ENCODE data around the gene AMBP.
A peak's percentile ranks its signal among the peaks of the same experiment; 100 is the strongest.

AMBP gene

DNA sequence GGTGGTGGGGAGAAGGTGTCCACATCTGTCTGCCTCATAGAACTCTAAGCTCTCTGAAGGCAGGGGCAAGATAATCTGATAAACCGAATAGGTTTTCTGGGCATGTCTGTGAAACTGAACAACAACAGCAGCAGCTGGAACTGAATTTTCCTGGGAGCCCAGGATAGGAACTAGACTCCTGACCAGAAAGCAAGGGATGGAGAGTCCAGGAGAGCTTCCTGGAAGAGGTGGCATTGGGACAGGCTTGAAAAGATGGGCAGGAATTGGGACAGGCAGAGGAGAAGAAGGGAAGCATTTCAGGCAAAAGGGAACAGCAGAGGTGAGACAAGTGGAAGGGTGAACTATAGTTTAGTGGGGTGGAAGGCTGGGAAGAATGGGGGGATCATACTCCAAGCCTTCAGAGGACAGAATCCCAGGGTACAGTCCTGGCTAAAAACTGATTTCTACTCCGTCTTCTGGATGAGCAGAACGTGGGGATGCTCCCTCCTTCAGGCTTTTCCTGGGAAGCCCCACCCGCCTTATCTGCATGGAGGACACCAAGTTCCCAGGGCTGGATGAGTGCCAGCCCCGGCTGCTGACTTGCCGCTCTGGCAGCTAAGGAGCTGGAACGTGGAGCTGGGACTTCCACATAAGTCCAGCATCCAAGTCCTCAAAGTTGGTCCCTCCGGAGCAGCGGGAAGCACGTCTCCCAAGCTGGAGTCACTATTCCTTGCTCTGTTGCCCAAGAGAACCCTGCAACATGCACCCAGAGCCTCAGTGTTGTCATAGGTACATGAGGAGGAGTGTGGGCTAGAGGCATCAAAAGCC is 34.9 kb upstream of the AMBP start:
- no peak for DNase-seq (ENCODE audit: low spot score)

DNA sequence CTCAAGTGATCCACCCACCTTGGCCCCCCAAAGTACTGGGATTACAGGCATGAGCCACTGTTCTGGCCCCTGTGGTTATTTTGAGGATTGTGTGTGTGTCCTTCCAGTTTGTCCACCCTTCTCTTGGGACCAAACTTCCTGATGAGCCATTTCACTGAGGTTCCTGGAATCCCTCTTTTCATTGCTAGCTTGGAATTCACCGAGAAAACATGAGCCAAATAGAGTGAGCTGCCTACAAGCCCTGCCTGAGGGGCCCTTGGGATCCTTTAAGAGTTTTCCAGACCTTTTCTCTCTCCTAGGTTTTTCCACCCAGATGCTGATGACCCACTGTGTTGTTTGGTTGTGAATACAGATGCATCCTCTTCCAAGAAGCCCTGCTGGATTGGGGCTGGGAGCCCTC is 34.2 kb upstream of the AMBP start:
- DNase-seq (ENCODE audit: low spot score), result no peak

DNA sequence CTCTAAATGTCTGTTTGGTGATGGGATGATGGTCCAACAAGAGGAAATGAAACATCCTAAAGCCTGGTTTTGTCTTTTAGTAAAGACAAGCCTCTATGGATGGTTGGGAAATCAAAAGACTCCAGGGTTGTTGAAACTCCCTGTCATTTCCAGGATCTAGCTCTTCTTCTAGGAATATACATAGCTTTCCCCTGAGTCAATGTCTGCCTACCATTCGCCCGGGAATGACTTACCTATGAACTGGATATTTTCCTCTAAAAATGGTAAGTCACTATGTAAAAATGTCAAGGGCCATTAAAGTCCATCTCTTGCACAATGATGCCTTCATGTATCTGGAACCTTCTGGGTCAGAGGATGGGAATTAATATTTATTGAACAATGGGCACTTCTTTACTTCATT is 32.1 kb upstream of the AMBP start:
- no peak for DNase-seq (ENCODE audit: low spot score)

DNA sequence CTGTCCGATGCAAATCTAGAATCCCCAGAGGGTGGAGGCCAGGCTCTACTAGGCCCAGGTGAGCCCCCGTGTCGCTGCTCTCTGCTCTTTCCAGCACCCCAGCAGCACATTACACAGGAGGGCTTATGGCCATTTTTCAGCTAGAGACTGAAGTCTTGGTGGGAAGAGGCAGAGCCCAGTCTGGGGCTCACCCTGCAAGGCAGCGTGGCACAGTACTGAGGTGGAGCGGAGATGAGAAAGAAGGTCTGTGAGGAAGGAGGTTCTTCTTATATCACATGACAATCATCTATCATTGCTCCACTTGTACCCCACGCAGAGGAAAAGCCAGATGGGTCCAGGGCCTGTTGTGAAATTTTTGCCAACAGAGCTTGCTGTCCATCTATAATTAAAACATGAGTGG is 31.0 kb upstream of the AMBP start:
- no peak for DNase-seq (ENCODE audit: low spot score)

DNA sequence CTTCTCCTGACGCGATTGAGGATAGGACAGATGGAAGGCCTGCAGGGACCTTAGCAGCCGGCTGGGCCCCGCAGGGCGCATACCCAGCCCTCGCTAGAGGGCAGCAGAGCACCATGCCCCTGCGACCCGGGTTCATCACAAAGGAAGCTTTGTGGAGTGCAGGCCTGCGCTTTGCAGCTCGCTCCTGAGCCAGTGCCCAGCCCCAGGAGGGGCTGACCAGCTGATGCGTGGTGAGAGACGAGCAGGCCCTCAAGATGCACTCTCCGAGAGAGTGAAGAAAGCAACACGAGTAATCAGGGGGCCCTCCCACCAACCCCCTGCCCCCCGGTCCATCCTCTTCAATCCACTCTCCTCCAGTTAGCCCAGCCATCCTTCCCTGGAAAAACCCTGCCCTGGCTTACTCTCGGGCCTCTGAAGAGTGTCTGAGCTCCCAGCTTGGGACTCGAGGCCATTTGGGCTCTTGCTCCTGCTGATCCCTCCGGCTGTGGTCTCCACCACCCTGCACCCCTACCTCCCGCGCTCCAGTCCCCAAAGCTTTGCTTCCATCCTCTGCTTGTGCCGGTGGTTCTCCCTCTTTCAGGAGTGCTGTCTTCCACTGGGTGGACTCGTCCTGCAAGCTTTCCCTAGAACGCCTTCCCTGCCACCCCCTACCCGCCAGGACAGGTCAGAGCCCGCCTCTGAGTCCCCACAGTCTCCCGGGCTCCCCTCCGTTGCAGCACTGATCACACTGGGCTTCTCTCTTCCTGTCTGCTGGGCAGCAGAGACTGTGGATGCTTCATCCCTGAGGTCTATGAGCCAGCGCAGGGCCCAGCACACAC is 30.1 kb upstream of the AMBP start:
- DNase-seq (ENCODE audit: low spot score), result peak; percentile 67

DNA sequence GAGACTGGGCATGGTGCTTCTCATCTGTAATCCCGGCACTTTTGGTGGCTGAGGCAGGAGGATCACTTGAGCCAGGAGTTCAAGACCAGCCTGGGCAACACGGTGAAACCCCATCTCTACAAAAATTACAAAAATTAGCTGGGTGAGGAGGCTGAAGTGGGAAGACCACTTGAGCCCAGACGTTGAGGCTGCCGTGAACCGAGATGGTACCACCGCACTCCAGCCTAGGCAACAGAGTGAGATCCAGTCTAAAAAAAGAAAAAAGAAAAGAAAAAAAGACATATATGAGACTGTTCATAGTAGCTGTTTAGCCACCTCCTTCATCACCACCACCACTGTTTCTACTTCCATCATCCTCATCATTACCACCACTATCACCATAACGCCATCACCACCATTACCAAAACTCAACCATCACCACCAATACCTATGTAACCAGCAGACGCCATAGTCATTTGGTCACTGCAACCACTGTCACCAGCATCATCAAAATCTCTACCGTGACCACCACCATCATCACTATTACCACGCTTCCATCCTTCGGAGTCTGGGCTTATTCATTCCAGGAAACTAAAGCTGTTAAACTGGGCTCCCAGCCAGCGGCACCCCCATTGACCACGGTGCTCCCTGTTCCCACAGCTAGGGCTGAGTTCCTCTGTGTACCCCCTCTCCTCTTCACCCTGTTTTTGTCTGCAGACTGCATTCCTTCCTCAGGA is 29.3 kb upstream of the AMBP start:
- DNase-seq (ENCODE audit: low spot score), result no peak

DNA sequence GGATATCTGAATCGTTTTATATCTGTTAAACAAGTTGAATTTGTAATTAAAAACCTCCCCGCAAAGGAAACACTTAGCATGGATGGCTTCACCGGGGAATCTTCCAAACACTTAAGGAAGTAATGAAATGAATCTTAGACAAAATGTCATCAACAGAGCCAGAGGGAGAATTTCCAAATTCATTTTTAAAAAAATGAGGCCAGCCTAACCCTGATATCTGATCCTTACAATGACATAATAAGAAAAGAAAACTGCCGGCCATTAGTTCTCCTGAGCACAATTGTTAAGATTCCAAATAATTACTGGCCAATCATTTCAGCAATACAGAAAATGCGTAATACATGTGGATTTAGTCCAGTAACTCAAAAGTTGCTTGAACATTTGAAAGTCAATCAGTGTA is 27.1 kb upstream of the AMBP start:
- no peak for DNase-seq (ENCODE audit: low spot score)

DNA sequence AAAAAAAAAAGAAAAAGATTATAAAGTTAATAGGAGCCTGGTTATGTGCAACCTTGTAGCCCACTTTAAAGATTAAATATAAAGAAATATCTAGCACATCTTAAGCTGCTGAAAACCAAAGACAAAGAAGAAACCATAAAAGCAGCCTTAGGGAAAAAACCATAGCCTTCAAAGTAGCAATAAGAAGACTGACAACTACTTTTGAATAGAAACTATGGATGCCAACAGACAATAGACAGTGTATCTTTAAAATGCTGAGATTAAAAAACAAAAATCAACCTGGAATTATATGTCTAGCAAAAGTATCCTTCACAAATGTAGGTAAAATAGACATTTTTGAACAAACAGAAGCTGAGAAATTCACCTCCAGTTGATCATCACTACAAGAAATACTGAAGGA is 24.4 kb upstream of the AMBP start:
- DNase-seq (ENCODE audit: low spot score), result no peak

DNA sequence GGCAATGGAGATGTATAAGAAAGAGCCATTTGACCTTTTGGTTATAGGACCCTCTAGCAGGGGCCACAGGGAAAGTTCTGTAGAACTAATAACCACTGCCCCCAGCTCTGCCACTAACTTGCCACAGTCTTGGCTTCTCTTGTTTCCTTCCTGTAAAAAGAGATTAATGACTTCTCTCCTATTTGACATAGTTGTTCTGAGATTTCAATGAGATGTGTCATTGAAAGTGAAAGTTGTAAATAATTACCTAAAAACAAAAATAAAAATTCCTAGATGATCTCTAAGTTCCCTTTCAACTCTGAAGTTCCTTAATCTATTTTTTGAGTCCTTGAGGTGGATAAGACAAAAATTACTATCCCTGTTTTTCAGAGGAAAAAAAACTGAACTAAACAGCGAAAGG is 22.4 kb upstream of the AMBP start:
- DNase-seq (ENCODE audit: low spot score), result no peak

DNA sequence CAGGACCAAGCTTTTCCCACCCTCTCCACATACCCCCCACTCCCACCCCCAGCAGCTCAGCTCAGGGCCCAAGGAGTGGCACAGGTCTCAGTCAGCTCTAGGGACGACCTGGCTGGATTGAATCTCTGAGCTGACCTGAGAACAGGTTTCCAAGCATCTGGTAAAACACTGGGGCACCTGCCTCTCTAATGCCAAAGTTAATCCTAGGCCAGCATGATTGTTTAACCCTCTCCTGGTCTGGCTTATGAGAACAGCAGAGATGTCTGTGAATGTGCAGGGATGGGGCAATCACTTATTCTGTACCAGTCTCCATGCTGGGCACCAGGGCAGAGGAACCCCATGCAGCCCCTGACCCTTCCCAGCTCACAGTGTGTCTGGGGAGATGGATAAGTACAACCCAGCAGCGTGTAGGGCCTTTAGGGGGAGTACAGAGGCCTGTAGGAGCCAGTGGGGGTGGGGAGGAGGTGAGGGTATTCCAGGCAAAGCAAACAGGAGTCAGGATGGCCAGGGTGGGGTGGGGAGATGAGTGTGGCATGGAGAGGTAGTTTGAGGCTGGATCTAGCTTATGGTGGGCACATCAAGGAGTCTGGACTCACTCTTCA is 21.7 kb upstream of the AMBP start:
- DNase-seq (ENCODE audit: low spot score), result no peak

DNA sequence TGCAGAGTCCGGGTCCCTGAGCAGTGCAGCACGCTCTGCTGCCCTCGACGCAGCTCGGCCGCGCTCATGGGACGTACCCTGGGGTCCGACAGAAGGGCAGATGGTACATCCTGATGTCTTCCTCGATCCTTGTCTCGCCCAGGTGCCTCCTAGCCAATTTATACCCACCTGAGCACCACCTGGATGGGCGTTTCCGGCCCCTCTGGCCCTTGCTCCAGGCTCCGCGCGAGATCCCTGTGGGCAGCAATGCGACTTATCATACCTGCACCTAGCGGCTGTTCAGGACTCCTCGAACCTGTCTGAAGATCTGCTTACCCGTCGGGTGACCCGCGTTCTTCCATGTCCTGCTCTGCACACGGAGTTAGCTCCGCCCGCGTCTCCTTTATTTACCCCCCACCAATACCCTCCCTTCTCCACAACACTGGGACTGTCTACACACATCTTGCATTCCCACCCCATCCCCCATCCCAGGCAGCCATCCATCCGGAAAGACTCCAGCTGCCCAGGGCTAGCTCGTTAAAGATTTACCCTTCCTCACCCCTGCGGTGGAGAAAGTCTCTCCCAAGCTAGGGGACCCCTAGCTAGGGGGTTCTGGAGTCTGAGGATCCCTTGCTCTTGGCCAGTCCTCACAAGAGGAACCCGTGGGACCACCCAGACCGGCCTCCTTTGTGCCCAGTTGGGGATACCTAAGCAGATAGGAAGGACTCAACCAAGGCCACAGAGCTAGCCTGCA is 21.0 kb upstream of the AMBP start, which contains the start of gene KIF12:
TSS of gene KIF12 (minus strand) at position 357 of the 733 bp plus-strand sequence. CDS start at position 341, 16 bp downstream.
- DNase-seq (ENCODE audit: low spot score), result no peak

DNA sequence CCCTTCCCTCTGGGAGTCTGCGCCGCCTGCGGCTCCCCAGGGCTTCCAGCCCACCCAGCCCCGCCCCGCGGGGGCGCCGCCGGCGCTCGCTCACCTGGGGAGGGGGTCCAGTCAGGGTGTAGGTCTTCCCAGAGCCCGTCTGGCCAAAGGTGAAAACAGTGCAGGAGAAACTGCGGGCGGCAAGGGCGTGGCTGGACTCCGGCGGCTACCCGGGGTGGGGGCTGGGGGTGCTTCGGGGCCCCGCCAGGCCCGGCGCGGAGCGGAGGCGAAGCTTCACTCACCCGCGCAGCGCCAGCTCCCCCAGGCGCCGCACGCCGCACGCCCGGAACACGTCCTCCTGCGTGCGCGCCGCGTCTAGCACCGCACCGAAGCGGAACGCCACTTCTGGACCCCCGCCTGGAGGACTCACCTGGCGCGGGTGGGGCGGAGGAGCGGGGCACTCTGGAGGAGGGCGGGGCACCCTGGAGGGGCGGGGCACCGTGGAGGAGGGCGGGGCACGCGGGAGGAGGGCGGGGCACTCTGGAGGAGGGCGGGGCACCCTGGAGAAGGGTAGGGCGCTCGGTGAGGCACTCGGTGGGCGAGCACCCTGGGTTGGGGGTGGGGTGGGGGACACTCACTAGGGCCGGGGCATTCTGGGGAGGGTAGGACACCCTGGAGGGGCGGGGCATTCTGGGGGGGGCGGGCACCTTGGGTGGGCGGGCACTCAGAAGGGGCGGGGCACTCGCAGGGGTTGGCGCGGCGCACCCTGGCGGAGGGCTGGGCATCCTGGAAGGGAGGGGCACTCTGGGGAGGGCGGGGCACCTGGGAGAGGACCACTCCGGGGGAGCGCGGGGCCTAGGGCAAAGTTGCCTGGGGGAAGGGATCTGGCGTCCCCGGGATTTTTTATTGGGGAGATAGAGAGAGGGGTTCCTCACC is 20.2 kb upstream of the AMBP start:
- DNase-seq (ENCODE audit: low spot score), result peak; percentile 20

DNA sequence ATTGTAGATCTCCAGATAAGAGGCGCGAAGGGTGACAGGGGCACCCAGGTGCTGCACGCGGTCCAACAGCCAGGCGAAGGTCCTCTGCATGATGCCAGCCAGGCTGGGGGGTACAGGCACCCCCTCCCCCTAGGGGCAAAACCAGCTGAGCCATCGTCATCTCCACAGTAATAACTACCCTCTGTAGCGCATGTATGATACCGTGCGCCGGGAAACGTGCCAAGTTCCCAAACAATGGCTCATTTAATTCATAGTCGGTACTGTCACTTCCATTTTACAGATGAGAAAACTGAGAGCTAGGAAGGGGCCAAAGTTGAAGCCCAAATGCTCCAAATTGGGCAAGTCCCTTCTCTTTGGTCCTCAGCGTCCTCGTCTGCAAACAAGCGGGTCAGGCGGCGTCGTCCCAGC is 19.5 kb upstream of the AMBP start:
- no peak for DNase-seq (ENCODE audit: low spot score)

DNA sequence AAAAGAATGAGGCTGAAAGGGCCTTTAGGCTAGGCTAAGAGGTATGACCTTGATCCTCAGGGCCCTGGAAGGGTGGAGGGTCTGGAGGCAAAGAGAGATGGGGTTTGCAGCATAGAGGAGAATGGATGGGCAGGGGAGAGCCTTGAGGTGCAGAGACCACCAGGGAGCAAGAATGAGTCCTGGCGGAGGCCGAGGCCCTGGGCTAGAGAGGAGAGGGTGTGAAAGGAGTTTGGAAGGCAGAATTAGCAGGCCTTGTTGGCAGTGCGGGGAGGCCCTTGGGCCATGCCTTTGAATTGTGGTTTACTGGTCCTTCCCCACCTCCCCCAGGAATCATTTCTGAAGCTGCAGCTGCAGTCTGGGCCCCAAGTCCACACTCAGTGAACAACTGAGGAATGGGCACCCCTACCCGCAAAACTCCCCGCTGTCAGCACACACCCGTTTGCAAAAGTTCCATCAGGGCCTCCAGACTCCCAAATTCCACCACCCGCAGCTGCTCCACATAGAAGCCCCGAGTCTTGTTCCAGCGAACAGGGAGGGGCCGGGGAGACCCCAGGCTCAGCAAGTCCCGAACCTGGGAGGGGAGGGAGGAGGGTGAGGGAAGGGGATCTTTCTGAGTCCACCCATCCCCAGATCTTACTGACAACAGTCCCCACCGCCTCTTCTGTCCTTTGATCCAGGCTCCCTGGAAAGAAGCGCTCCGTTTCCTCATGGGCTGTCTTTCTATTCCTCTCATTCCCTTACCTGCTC is 18.9 kb upstream of the AMBP start:
- DNase-seq (ENCODE audit: low spot score), result no peak

DNA sequence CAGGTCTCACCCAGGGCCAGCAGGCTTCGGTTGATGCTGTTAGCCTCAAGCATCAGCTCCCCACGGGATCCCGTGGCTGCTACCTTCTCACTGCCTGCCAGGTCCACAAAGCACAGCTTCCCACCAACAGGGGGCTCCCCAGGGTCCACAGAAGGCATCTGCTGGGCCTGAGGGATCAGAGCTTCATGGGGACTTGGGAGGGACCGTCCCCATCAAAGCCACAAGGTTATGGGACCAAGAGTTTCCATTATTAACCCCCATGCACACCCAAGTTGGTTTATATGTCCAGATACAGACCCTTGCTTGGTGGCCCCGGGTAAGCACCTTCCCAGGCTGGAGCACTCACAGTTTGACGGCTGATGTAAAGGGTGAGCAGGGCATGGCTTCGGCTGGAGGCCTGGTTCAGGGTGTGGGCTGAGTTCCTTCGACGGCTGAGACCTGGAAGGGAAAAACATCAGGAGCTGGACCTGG is 18.0 kb upstream of the AMBP start:
- DNase-seq (ENCODE audit: low spot score), result no peak

DNA sequence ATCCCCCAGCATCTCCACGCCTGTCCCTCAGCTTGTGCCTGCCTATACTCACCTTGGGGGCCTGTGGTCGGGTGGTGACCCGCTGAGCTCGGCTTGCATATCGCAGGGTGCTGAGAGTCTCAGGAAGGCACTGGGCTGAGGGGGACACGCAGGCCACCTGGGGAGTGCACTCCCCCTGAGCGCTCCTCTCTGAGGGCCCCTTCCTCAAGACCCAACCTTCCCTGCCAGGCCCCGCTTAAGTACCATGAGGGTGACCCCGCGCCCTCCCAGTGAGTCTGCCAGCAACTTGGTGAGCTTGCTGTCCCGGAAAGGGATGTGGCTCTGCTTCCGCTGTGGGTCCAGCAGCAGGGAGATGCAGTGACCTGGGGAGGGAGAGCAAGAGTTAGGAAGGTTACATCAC is 16.9 kb upstream of the AMBP start:
- DNase-seq (ENCODE audit: low spot score), result no peak

DNA sequence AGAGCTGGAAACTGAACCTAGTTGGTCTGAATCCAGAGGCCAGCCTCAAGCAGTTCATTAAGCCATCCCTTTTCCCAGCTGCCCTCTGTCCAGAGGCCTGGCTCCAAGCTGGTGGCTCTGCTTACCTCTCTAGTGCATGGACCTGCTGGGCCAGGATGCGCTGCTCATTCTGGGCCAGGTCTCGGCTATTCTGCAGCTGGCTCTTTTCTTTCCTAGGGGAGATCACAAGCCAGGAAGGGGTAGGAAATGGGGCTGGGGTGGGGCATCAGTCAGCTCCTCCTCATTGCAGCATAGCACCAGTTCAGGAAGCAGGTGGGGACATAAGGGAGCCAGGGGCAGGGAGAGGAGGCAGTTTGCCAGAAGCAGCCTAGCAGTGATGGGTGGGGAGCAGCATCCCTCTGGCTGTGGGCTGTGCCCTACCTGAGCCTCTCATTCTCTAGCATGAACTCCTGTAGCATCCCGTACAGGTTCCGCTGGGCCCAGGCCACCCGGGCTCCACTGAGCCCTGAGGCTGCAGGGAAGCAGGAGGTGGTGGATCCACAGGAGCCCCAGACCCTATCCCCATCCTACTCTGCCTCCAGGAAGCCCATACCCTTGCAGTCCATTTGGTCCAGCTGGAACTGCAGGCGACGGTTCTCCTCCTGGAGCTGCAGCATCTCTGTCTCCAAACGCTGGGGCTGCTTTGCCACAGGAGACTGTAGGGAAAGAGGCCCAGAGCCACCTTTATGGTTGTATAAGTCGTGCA is 15.8 kb upstream of the AMBP start:
- no peak for DNase-seq (ENCODE audit: low spot score)

DNA sequence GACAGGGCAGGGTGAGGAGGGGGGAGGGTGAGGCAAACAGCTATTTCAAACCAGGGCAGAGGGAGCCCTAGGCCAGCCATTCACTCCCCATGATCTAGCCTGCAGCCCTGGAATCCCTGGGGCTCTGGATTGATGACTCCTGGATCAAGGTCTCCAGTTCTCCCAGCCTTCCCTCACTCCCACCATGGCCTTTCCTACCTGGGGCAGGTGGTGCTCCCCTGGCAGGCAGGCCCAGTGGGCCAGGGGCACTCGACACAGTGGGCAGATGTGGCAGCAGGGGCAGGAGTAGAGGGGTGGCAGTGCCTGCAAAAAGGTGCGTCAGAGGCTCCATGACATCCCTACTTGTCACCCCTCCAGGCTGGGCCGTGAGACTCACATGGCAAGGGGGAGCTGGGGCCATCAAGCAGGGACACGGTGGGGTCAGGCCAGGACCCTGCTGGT is 15.0 kb upstream of the AMBP start:
- DNase-seq (ENCODE audit: low spot score), result no peak

DNA sequence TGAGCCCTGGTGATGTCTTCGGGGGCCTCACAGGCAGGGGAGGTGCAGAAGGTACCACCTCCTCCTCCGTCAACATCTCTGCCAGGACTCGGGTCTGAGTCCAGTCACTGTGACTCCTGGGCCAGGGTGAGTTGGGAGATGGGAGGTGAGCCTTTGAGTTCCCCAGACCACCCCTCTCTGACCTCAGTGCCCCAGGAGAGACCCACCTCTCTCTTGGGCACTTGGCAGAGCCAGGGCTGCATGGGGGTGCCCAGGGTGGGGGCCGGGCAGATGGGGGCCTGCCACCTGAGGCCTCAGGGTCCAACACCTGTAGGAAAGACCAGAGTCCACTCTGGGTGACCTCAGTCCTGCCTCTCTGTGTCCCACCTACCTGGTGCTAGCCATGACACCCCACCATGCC is 14.2 kb upstream of the AMBP start:
- DNase-seq (ENCODE audit: low spot score), result no peak

All from germinal center (tissue), 1 donor.